ENCODE data around the gene DDX23. TPM values are rescaled to one million over a fixed set of nuclear protein-coding genes. Genes with fewer than 3 reads are reported as not detected.
A peak's percentile ranks its signal among the peaks of the same experiment; 100 is the strongest.
"Not testable (repeated sequence)": the region's sequence is repeated elsewhere in the genome, so short reads cannot be mapped to it uniquely, and the experiment has no call there.

DDX23 gene
- total RNA-seq, 6 donors from 2014 or later: 64.5 to 163 (median 81.8) TPM

DNA sequence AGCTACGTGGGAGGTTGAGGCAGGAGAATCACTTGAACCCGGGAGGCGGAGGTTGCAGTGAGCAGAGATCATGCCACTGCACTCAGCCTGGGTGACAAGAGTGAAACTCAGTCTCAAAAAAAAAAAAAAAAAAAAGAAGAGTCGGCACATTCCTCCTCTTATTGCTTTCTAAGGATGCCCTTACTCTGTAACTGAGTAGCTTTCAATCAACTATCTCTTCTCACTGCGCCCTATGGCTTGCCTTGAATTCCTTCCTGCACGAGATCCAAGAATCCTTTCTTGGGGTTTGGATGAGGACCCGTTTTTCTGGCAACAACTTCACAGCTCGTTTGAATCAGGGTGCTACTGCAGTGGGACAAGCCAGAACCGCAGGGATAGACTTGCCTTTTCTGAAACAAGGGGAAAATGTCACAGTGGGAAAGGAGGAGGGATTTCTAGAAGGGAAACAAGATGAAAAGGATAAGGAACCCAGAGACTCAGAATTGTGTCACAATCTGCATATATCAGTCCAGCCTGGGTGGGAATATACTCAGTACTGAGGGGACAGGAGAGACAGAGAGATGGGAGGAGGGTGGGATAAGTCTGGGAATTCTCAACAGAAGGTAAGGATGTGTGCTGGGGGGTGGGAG is 29.8 kb upstream of the DDX23 start:
- DNase-seq (no peak), ATAC-seq (ENCODE audit: low FRiP score in 2 of 2) (peak in 1 of 2 donors; percentile 6)
- H3K27ac ChIP-seq: peak overlapping the region; percentile 7 to 68 (median 47)
- peaks cover 12 to 29% (median 22%) of the 10 kb centered on the region in 4 donors for H3K4me1 ChIP-seq
- 25 to 33% methylated on average over 9 of the region's 9 CpGs for WGBS, 2 donors
- TF ChIP-seq POLR2A (IDR thresholded peaks at IDR 0.05): no peak
- no peak for TF ChIP-seq EP300 (IDR thresholded peaks at IDR 0.05)
- no peak for TF ChIP-seq POLR2AphosphoS5 (IDR thresholded peaks at IDR 0.05)
- no peaks in the 10 kb centered on the region for H3K9me3 ChIP-seq
- no peaks in the 10 kb centered on the region for H3K27me3 ChIP-seq
- H3K36me3 ChIP-seq: no peaks in the 10 kb centered on the region
- H3K4me3 ChIP-seq: peak overlapping the region in 3 of 4 donors; percentile 8 to 27 (median 23)

DNA sequence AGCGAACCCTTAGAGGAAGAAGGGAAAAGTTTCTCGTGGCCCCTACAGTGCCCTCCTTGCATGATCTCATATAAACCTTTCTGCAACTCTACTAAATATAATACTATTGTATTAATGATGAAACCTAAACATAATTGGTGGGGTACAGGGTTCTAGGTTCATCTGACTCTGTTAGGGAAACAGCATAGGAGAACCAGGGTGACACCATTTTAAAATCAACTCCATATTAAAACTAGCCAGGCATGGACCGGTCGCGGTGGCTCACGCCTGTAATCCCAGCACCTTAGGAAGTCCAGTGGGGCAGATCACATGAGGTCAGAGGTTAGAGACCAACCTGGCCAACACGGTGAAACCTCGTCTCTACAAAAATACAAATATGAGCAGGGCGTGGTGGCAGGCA is 28.7 kb upstream of the DDX23 start:
- no peaks in the 10 kb centered on the region for H3K9me3 ChIP-seq
- TF ChIP-seq EP300 (IDR thresholded peaks at IDR 0.05) (no peak), POLR2A (IDR thresholded peaks at IDR 0.05) (no peak), POLR2AphosphoS5 (IDR thresholded peaks at IDR 0.05) (no peak)
- TF ChIP-seq, protein P1, sequence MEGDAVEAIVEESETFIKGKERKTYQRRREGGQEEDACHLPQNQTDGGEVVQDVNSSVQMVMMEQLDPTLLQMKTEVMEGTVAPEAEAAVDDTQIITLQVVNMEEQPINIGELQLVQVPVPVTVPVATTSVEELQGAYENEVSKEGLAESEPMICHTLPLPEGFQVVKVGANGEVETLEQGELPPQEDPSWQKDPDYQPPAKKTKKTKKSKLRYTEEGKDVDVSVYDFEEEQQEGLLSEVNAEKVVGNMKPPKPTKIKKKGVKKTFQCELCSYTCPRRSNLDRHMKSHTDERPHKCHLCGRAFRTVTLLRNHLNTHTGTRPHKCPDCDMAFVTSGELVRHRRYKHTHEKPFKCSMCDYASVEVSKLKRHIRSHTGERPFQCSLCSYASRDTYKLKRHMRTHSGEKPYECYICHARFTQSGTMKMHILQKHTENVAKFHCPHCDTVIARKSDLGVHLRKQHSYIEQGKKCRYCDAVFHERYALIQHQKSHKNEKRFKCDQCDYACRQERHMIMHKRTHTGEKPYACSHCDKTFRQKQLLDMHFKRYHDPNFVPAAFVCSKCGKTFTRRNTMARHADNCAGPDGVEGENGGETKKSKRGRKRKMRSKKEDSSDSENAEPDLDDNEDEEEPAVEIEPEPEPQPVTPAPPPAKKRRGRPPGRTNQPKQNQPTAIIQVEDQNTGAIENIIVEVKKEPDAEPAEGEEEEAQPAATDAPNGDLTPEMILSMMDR (IDR thresholded peaks at IDR 0.05): no peak
- ATAC-seq (ENCODE audit: low FRiP score in 2 of 2): no peak
- no peak for DNase-seq
- 82 to 84% methylated on average over 9 of the region's 9 CpGs for WGBS, 2 donors
- H3K4me1 ChIP-seq: peaks cover 12 to 29% (median 22%) of the 10 kb centered on the region in 4 donors
- no peak overlapping the region for H3K4me3 ChIP-seq
- H3K36me3 ChIP-seq: no peaks in the 10 kb centered on the region
- H3K27ac ChIP-seq: no peak overlapping the region
- H3K27me3 ChIP-seq: no peaks in the 10 kb centered on the region

DNA sequence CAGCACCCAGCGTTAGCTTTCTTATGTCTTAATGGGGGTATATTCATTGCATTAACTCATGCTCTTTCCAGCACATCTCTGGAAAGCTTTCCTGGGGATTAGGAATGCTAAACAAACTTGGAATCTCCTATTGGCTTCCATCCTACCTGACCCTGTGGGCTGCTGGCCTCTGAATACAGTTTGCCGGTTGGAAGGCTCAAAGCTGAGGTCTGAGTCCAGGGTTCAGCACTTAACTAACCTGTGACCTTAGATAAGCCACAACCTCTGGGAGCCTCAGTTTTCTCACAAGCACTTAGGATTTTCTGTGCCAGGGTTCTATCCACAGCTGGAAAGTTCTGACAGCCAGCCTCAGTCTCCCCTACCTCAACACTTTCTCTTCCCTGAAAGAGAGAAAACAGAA is 26.6 kb upstream of the DDX23 start:
- no peak for ATAC-seq (ENCODE audit: low FRiP score in 2 of 2)
- TF ChIP-seq POLR2AphosphoS5 (IDR thresholded peaks at IDR 0.05) (no peak), POLR2A (IDR thresholded peaks at IDR 0.05) (no peak), EP300 (IDR thresholded peaks at IDR 0.05) (no peak)
- TF ChIP-seq, protein P1 (IDR thresholded peaks at IDR 0.05): no peak
- no peak overlapping the region for H3K27ac ChIP-seq
- no peaks in the 10 kb centered on the region for H3K9me3 ChIP-seq
- no peak for DNase-seq
- no peak overlapping the region for H3K4me3 ChIP-seq
- no peaks in the 10 kb centered on the region for H3K27me3 ChIP-seq
- H3K36me3 ChIP-seq: no peaks in the 10 kb centered on the region
- 79 to 92% methylated on average over 2 of the region's 2 CpGs for WGBS, 2 donors
- peaks cover 12 to 22% (median 19%) of the 10 kb centered on the region in 4 donors for H3K4me1 ChIP-seq

DNA sequence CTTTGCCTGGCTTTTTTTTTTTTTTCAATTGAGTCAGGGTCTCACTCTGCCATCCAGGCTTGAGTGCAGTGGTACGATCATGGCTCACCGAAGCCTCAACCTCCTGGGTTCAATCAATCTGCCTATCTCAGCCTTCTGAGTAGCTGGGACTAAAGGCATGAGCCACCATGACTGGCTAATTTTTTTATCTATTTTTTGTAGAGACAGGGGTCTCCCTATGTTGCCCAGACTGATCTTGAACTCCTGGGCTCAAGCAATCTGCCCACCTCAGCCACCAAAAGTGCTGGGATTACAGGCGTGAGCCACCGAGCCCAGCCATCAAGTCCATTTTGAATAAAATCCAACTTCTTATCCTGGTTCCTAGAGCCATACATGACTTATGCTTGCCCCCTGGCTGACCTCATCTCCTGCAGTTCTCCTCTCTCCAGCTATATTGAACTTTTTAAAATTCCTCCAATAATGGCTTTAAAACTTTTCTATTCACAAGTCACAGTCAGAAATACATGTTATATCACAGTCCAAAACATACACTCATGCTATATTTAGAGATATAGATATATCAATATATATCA is 24.1 kb upstream of the DDX23 start:
- no peak for TF ChIP-seq EP300 (IDR thresholded peaks at IDR 0.05)
- no peak for TF ChIP-seq POLR2A (IDR thresholded peaks at IDR 0.05)
- no peak for TF ChIP-seq POLR2AphosphoS5 (IDR thresholded peaks at IDR 0.05)
- TF ChIP-seq, protein P1 (IDR thresholded peaks at IDR 0.05): no peak
- WGBS, 2 donors: 76 to 77% methylated on average over 4 of the region's 4 CpGs
- H3K9me3 ChIP-seq: no peaks in the 10 kb centered on the region
- no peaks in the 10 kb centered on the region for H3K4me1 ChIP-seq
- no peaks in the 10 kb centered on the region for H3K36me3 ChIP-seq
- no peaks in the 10 kb centered on the region for H3K27me3 ChIP-seq
- H3K27ac ChIP-seq: no peak overlapping the region
- no peak for DNase-seq
- no peak overlapping the region for H3K4me3 ChIP-seq
- ATAC-seq (ENCODE audit: low FRiP score in 2 of 2): no peak

DNA sequence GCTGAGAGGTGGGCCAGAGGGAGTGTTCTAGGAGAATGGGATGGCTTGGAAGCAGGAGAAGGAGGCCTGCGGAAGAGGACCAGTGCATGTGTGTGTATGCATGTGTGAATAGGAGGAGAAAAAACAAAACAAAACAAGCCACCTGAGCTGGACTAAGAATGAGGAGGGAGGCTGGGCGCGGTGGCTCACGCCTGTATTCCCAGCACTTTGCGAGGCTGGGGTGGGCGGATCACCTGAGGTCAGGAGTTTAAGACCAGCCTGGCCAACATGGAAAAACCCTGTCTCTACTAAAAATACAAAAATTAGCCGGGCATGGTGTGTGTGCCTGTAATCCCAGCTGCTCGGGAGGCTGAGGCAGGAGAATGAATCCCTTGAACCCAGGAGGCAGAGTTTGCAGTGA is 21.6 kb upstream of the DDX23 start:
- ATAC-seq (ENCODE audit: low FRiP score in 2 of 2); H3K27ac ChIP-seq; H3K9me3 ChIP-seq; H3K4me1 ChIP-seq; H3K27me3 ChIP-seq; H3K4me3 ChIP-seq; H3K36me3 ChIP-seq: not testable (repeated sequence)
- peak in 1 of 2 donors; percentile 25 for DNase-seq
- 89 to 90% methylated on average over 8 of the region's 8 CpGs for WGBS, 2 donors

DNA sequence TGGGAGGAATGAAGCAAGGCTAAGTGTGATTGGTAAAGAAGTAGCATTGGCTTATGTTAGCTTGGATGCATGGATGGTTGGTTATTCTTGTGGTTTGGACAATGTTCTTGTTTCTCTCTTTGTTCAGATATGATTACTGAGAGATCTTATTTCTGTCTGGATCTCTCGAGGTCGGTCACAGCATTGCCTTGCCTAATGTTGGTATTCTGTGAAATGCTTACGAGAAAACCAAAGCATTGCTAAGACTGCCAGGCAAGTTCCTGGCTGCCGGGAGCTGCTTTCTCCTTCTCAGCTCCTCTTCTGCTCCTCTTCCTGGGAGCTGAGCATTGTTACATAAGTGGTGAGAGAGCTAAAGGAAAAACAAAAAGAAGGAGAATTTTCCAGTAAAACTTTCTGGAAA is 21.1 kb upstream of the DDX23 start:
- WGBS, 2 donors: 80 to 88% methylated on average over 4 of the region's 4 CpGs
- Histone ChIP-seq H3K4me1 (no peaks in the 10 kb centered on the region), H3K4me3 (no peak overlapping the region), H3K36me3 (no peaks in the 10 kb centered on the region), H3K9me3 (no peaks in the 10 kb centered on the region), H3K27ac (no peak overlapping the region), H3K27me3 (no peaks in the 10 kb centered on the region)
- DNase-seq (no peak), ATAC-seq (ENCODE audit: low FRiP score in 2 of 2) (no peak)
- TF ChIP-seq, protein P1 (IDR thresholded peaks at IDR 0.05): no peak
- TF ChIP-seq POLR2AphosphoS5 (IDR thresholded peaks at IDR 0.05): no peak
- TF ChIP-seq POLR2A (IDR thresholded peaks at IDR 0.05): no peak
- TF ChIP-seq EP300 (IDR thresholded peaks at IDR 0.05): no peak

Data from upper lobe of left lung (tissue), 6 donors.